NCI-H446 treated with DMSO at 0.1 percent for 48 hours (cell line): ENCODE results near the gene GABARAP.

Source experiments
- DNase-seq: peaks from one replicate; lab custom pipeline; 2025; lab: John Stamatoyannopoulos, UW

The GABARAP gene

GRCh38 chr17:7205561-7205960 lies 36.7 kb downstream of the GABARAP start:
- no peak for DNase-seq

DNA sequence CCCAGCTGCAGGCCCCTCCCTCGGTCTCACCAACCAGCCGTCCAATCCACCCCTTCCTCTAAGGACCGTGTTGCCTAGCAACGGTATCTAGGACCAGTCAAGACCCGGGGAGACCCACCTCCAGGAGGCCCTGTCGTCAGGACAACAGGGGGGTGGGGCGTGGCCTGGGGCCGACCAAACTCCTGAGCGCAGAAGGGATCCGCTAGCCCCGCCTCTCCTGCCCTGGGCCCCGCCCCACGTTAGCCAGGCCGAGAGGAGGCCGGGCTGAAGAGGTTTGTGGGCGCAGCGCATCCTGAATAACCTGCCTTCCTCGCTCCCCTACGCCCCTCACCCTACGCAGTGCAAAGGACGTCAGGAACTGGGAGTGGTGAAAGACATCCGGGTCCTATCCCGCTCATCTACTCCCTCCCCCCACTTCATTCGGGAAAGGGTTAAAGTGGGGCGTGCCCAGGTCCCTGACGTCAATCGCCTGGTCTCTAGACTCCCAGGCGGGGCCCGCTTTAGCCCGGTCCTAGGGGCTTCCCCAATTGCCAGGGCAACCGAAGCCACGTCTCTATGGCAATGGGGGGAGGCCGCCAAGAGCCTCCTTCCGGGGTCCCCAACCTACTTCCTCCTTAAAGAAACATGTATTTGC lies 37.3 kb downstream of the GABARAP start:
- DNase-seq = no peak

- DNase-seq = no peak
Observed at GRCh38 chr17:7204336-7204735, 37.9 kb downstream of the GABARAP start.

GRCh38 chr17:7203391-7203790 lies 38.9 kb downstream of the GABARAP start:
- DNase-seq = no peak

GRCh38 chr17:7196651-7197401 lies 45.4 kb downstream of the GABARAP start:
- DNase-seq = no peak

GRCh38 chr17:7195971-7196370 lies 46.3 kb downstream of the GABARAP start:
- DNase-seq = no peak

DNA sequence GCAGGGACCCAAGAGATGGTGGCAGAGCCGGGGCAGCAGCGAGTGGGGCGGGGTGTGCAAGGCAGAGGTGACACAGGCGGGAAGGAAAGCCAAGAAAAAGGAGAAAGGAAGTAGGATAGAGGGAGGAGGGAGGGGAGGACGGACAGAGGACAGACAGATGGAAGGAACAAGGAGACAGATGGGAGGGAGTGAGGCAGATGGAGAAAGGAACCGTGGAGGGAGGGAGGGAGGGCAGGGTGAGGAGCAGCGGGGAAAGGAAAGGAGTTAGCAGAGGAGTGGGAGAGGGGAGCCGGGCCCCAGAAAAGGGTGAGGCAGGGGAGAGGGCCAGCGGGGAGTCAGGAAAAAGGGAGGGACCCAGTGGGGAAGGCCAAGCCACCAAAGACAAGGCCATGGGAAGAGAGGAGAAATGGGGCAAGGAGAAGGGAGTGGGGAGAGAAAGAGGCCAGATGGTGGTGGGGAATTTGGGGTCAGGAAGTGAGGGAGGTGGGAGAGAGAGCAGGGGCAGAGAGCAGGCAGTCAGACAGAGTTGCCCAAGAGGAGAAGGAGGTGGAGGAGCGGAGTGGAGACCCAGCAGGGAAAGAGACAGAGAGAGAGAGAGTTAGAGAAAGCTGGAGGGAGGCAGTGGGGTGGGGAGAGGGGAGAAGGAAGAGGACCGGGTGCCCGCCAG lies 49.8 kb downstream of the GABARAP start:
- DNase-seq = no peak

GRCh38 chr17:7191571-7192270 lies 50.5 kb downstream of the GABARAP start:
- DNase-seq = peak; percentile 3

GRCh38 chr17:7191069-7191468 lies 51.2 kb downstream of the GABARAP start:
- no peak for DNase-seq

DNA sequence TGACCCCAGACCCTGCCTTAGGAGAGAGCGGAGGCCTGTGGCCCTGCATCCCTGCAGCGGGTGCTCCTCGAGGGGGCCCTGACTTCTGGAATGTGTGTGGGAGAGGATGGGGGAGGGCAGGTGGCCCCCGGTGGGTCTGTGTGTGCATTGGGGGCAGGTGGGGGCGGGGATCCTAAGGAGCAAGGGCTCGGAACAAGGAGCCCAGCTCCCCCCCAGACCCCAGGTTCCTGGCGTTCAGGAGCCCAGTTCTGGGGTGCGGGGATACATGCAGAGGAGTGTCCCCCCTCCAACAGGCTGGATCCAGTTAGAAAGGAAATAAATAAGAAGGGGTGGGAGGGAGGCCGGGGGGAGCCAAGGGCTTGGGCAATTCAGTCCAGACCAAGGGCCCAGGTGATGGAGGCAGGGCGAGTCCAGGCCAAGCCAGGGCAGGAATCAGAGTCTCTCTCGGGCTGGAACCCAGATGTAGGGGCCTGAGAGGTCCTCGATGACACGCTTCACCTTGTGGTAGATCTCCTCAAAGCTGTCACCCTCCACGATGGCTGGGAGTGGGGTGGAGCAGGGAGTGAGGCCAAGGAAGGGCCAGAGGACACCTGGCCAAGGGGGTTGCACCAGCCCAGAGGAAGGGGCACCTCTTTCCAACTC lies 51.9 kb downstream of the GABARAP start:
- no peak for DNase-seq
